GM12878 (cell line): ENCODE measurements around the gene ZCCHC3. TPM values are rescaled to one million over a fixed set of nuclear protein-coding genes. Genes with fewer than 3 reads are reported as not detected.

Source experiments
- CBFB ChIP-seq: IDR thresholded peaks from 2 replicates; pipeline ENCODE4 v1.6.1; 2016; ENCODE audit warnings: antibody characterized with exemption, low read depth
- CHD1 ChIP-seq: IDR thresholded peaks from 2 replicates; pipeline ENCODE4 v1.6.1; 2012; ENCODE audit warnings: low read depth, low read length, improper control_type of control experiment
- CHD2 ChIP-seq: IDR thresholded peaks from 2 replicates; pipeline ENCODE4 v1.6.1; 2011; ENCODE audit warnings: low read depth, low read length, improper control_type of control experiment, borderline replicate concordance
- CREB1 ChIP-seq: IDR thresholded peaks from 2 replicates; pipeline ENCODE4 v1.6.1; 2012; ENCODE audit warnings: low read depth, mild to moderate bottlenecking, inconsistent platforms
- CREM ChIP-seq: IDR thresholded peaks from 2 replicates; pipeline ENCODE4 v1.6.1; 2014; ENCODE audit warnings: antibody characterized with exemption, low read depth
- EP300 ChIP-seq, 2 experiments: fragments of 150-350 bp in 1 of 2; IDR thresholded peaks; 2 replicates each; pipeline ENCODE4 v1.6.1; 2011 to 2012; ENCODE audit warnings: low read depth in 2 of 2, low read length in 2 of 2, borderline replicate concordance in 1 of 2, improper control_type of control experiment in 1 of 2, inconsistent platforms in 1 of 2; ENCODE audit not compliant: control insufficient read depth in 1 of 2
- ETV6 ChIP-seq, 2 experiments: fragments of 450-650 bp in 1 of 2; IDR thresholded peaks in 1 of 2; conservative IDR thresholded peaks in 1 of 2; 2 replicates each; pipeline ENCODE4 v1.6.1; 2014; ENCODE audit warnings: antibody characterized with exemption in 1 of 2, borderline replicate concordance in 1 of 2, low read depth in 1 of 2, mild to moderate bottlenecking in 1 of 2, moderate library complexity in 1 of 2
- EZH2 ChIP-seq: IDR thresholded peaks from 2 replicates; pipeline ENCODE4 v1.6.1; 2012; ENCODE audit warnings: low read depth, mild to moderate bottlenecking, control low read depth, inconsistent platforms, low read length, borderline replicate concordance; ENCODE audit not compliant: control insufficient read depth
- FOS ChIP-seq: IDR thresholded peaks from 3 replicates; pipeline ENCODE4 v1.6.1; 2011; ENCODE audit warnings: borderline replicate concordance; ENCODE audit not compliant: insufficient read length; ENCODE audit errors: extremely low read depth
- HCFC1 ChIP-seq: fragments of 150-350 bp; IDR thresholded peaks from 2 replicates; pipeline ENCODE4 v1.6.1; 2014; ENCODE audit warnings: low read length
- HDAC2 ChIP-seq: fragments of 200-600 bp; sonication (generic); IDR thresholded peaks from 2 replicates; pipeline ENCODE4 v1.6.1; 2017
- HDAC6 ChIP-seq: fragments of 200-600 bp; sonication (generic); IDR thresholded peaks from one replicate; pipeline ENCODE4 v1.8.0; 2017; ENCODE audit warnings: antibody characterized with exemption; ENCODE audit not compliant: unreplicated experiment
- IKZF1 ChIP-seq: fragments of 450-650 bp; conservative IDR thresholded peaks from 2 replicates; pipeline ENCODE4 v1.6.1; 2017; ENCODE audit warnings: antibody characterized with exemption, mild to moderate bottlenecking
- JUNB ChIP-seq: IDR thresholded peaks from 2 replicates; pipeline ENCODE4 v1.6.1; 2016; ENCODE audit warnings: antibody characterized with exemption, mild to moderate bottlenecking
- JUND ChIP-seq: IDR thresholded peaks from 2 replicates; pipeline ENCODE4 v1.6.1; 2012; ENCODE audit warnings: low read depth, mild to moderate bottlenecking, low read length, improper control_type of control experiment, moderate library complexity
- LARP7 ChIP-seq: fragments of 450-650 bp; IDR thresholded peaks from 2 replicates; pipeline ENCODE4 v1.6.1; 2017; ENCODE audit warnings: mild to moderate bottlenecking
- MTA3 ChIP-seq: IDR thresholded peaks from 2 replicates; pipeline ENCODE4 v1.6.1; 2012; ENCODE audit warnings: low read length, inconsistent platforms, borderline replicate concordance
- NRF1 ChIP-seq: conservative IDR thresholded peaks from 2 replicates; pipeline ENCODE4 v1.6.1; 2011; ENCODE audit warnings: mild to moderate bottlenecking, low read depth, low read length, improper control_type of control experiment
- POLR2AphosphoS2 ChIP-seq: IDR thresholded peaks from 2 replicates; pipeline ENCODE4 v1.6.1; 2011; ENCODE audit warnings: low read depth, mild to moderate bottlenecking, low read length, improper control_type of control experiment, moderate library complexity
- RAD51 ChIP-seq: fragments of 450-650 bp; IDR thresholded peaks from 2 replicates; pipeline ENCODE4 v1.6.1; 2016; ENCODE audit warnings: moderate library complexity, mild to moderate bottlenecking, inconsistent platforms
- RCOR1 ChIP-seq: conservative IDR thresholded peaks from 2 replicates; pipeline ENCODE4 v1.6.1; 2012; ENCODE audit warnings: low read depth, low read length, improper control_type of control experiment
- SMAD5 ChIP-seq: IDR thresholded peaks from 2 replicates; pipeline ENCODE4 v1.6.1; 2016; ENCODE audit warnings: antibody characterized with exemption, low read depth
- SPI1 ChIP-seq: IDR thresholded peaks from 2 replicates; pipeline ENCODE4 v1.6.1; 2011; ENCODE audit warnings: low read depth, mild to moderate bottlenecking, low read length, moderate library complexity, borderline replicate concordance; ENCODE audit not compliant: insufficient read depth
- SUPT20H ChIP-seq: IDR thresholded peaks from 2 replicates; pipeline ENCODE4 v1.6.1; 2011; ENCODE audit warnings: low read depth, mild to moderate bottlenecking, low read length, moderate library complexity, borderline replicate concordance; ENCODE audit not compliant: control insufficient read depth
- SUZ12 ChIP-seq: fragments of 200-600 bp; sonication (generic); IDR thresholded peaks from one replicate; pipeline ENCODE4 v1.6.1; 2018; ENCODE audit warnings: antibody characterized with exemption, mild to moderate bottlenecking; ENCODE audit not compliant: unreplicated experiment
- TBL1XR1 ChIP-seq: IDR thresholded peaks from 2 replicates; pipeline ENCODE4 v1.6.1; 2012; ENCODE audit warnings: low read depth, low read length, improper control_type of control experiment
- TCF7 ChIP-seq: IDR thresholded peaks from 2 replicates; pipeline ENCODE4 v1.6.1; 2014; ENCODE audit warnings: antibody characterized with exemption, borderline replicate concordance
- YY1 ChIP-seq: IDR thresholded peaks from 2 replicates; pipeline ENCODE4 v1.6.1; 2011; ENCODE audit warnings: low read depth, mild to moderate bottlenecking, low read length
- polyA plus RNA-seq, 11 experiments: library from polyadenylated mRNA; depleted of rRNA in 4 of 11; unstranded in 6 of 11; stranded (reverse) in 5 of 11; fragments of >200 nt; fragmentation: Nextera tagmentation in 4 of 11; fragmentation: Illumina TruSeq in 1 of 11; extraction: Ambion mirVana in 4 of 11; extraction: Trizol in 1 of 11; gene quantifications; 1 replicate in 1 of 11; 2 replicates in 10 of 11; pipeline versions ENCODE4 v1.2.1 to v1.2.3, GENCODE V29; 2011 to 2016; ENCODE audit warnings: inconsistent platforms in 2 of 11, missing spikeins in 2 of 11, low read depth in 1 of 11
- total RNA-seq, 4 experiments: library from RNA; depleted of rRNA in 3 of 4; stranded (reverse); fragments of >200 nt in 3 of 4; fragmentation: Illumina TruSeq in 1 of 4; extraction: Trizol in 1 of 4; gene quantifications; 2 replicates each; pipeline versions ENCODE4 v1.2.1 to v1.2.3, GENCODE V29; 2013 to 2021
- TF ChIP-seq, protein P1 (sequence below): fragments of 450-650 bp; IDR thresholded peaks from 2 replicates; pipeline ENCODE4 v1.6.1; 2017; ENCODE audit warnings: mild to moderate bottlenecking, moderate library complexity

Gene ZCCHC3
- total and polyA plus RNA-seq, 10 of the 15 experiments (the other 5 are each of a cell fraction or from before 2014, with no cell fraction given): 5.3 to 36.1 (median 17.2) TPM

DNA sequence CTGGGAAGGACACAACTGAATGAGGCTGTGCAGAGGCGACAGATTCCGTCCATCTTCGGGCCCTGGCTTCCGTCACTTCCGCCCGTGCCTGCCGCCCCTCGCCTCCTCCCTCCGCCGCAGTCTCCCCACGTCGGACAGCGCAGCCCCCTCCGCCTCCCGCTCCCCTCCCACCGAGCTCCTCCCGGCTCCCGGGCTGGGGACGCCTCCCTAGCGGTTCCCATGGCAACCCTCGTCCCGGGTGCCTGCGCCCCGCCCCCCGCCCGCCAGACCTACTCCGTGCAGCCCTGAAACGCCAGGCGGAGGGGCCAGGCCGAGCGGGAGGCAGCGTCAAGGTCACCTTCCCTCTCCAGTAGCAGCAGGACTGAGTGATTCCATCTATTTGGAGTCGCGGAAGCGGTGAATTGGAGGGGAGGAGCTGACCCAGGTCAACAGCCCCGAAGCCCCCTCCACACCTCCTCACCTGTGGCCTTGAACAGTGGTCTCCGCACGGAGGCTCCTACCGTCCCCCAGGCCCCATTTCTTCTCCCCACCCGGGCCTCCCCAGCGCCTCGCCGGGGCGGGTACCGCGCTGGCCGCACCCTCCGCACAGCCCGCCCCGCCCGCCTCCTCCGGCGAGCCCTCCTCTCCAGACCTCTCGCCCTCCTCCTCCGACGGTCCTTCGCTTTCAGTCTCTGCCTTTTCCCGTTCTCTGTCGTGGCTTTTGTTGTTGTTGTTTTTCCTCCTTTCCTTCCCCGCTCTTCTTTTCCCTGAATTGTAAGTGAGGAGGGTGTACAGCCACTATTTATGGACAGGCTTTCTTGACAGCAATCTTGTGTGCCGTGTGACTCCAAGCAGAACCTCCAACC, 50.5 kb downstream of the ZCCHC3 start (continued):
- TF ChIP-seq CBFB: no peak; the same call in 1 of the 2 replicates
- TF ChIP-seq RAD51: no peak
- TF ChIP-seq JUNB: no peak
- TF ChIP-seq HDAC2: no peak
- no peak for TF ChIP-seq ETV6 (conservative IDR thresholded peaks at IDR 0.05 in 1 of 2, IDR thresholded peaks at IDR 0.05 in 1 of 2; ENCODE audit: borderline replicate concordance in 1 of 2, low read depth in 1 of 2)
- peak; percentile 83 for TF ChIP-seq IKZF1
- no peak for TF ChIP-seq SUZ12
- TF ChIP-seq YY1: peak; percentile 66; the same call in 1 of the 2 replicates
- peak; percentile 82; the same call in 1 of the 2 replicates for TF ChIP-seq CREB1
- no peak for TF ChIP-seq SUPT20H
- no peak for TF ChIP-seq TBL1XR1
- TF ChIP-seq SPI1: no peak
- TF ChIP-seq, protein P1, sequence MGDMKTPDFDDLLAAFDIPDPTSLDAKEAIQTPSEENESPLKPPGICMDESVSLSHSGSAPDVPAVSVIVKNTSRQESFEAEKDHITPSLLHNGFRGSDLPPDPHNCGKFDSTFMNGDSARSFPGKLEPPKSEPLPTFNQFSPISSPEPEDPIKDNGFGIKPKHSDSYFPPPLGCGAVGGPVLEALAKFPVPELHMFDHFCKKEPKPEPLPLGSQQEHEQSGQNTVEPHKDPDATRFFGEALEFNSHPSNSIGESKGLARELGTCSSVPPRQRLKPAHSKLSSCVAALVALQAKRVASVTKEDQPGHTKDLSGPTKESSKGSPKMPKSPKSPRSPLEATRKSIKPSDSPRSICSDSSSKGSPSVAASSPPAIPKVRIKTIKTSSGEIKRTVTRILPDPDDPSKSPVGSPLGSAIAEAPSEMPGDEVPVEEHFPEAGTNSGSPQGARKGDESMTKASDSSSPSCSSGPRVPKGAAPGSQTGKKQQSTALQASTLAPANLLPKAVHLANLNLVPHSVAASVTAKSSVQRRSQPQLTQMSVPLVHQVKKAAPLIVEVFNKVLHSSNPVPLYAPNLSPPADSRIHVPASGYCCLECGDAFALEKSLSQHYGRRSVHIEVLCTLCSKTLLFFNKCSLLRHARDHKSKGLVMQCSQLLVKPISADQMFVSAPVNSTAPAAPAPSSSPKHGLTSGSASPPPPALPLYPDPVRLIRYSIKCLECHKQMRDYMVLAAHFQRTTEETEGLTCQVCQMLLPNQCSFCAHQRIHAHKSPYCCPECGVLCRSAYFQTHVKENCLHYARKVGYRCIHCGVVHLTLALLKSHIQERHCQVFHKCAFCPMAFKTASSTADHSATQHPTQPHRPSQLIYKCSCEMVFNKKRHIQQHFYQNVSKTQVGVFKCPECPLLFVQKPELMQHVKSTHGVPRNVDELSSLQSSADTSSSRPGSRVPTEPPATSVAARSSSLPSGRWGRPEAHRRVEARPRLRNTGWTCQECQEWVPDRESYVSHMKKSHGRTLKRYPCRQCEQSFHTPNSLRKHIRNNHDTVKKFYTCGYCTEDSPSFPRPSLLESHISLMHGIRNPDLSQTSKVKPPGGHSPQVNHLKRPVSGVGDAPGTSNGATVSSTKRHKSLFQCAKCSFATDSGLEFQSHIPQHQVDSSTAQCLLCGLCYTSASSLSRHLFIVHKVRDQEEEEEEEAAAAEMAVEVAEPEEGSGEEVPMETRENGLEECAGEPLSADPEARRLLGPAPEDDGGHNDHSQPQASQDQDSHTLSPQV: no peak
- no peak for TF ChIP-seq RCOR1
- no peak for TF ChIP-seq HCFC1
- peak; percentile 63; the same call in 1 of the 2 replicates for TF ChIP-seq CHD2
- TF ChIP-seq FOS: no peak
- TF ChIP-seq EP300 (IDR thresholded peaks at IDR 0.05; ENCODE audit: borderline replicate concordance in 1 of 2, control insufficient read depth in 1 of 2, low read depth in 2 of 2, low read length in 2 of 2): no peak
- TF ChIP-seq HDAC6: no peak
- no peak for TF ChIP-seq JUND
- no peak for TF ChIP-seq NRF1
- TF ChIP-seq POLR2AphosphoS2: no peak; the same call in 1 of the 2 replicates
- TF ChIP-seq CREM: peak; percentile 86
- peak; percentile 67; the same call in 1 of the 2 replicates for TF ChIP-seq LARP7
- 0 out of 2 replicates have a peak, but pooled peaks have one; percentile 45 for TF ChIP-seq CHD1
- no peak for TF ChIP-seq MTA3
- no peak for TF ChIP-seq SMAD5
- no peak for TF ChIP-seq EZH2
- no peak for TF ChIP-seq TCF7
